NCI-H2196 (cell line): ENCODE data around the gene OXNAD1.
"Not testable (repeated sequence)": the region's sequence is repeated elsewhere in the genome, so short reads cannot be mapped to it uniquely, and the experiment has no call there.

ENCODE experiments used
- DNase-seq: peaks from one replicate; lab custom pipeline; 2025; ENCODE audit not compliant: unreplicated experiment; lab: John Stamatoyannopoulos, UW

The OXNAD1 gene

DNA sequence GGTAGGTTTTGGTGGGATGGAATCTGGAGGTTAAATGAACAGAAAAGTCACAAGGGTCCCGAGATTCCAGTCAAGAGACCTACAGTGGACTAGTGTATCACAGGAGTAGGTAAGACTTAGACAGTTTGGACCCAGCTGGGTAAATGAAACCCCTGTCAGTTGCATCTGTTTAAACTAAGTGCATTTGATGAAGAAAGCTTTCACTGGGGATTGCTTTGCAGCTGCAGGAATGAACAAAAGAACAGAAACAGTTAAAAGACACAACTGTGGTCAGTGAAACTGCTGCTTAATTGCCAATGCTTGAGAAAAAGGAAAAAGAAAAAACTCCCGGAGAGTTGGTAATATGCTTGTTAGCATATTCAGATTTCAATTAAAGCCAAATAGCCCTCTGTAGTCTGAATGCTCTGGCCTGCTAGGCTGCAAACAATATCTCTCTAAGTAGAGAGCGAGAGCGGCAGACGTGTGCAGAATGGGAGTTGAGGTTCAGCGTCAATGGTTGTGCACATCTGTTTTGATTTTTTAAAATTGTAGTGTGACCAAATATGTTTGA is 37.1 kb downstream of the OXNAD1 start:
- DNase-seq = no peak

DNA sequence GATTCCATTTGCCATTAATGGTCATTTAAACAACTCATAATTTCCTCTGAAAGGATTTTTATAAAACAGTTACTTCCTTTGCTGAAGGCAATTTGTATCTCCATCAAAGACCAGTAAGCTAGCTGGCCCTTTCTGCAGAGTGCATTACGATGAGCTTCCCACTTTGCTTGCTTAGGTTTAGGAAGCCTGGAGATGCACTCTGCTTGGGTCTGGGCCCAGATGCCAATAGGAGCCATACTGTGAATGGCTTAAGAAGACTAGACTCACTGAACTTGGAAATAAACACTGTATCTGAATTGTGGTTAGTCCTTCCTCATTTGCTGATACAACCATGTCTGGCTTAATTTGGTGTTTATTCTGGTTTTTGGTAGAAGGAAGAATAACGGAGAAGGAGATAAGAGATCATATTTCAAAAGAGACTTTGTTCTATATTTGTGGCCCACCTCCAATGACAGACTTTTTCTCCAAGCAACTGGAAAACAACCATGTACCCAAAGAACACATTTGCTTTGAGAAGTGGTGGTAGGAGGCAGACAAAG is 38.1 kb downstream of the OXNAD1 start:
- DNase-seq = no peak

- DNase-seq = no peak
Measured at GRCh38 chr3:16304061-16305010, 39.3 kb downstream of the OXNAD1 start.

- no peak for DNase-seq
Measured at GRCh38 chr3:16305111-16305541, 40.1 kb downstream of the OXNAD1 start.

DNA sequence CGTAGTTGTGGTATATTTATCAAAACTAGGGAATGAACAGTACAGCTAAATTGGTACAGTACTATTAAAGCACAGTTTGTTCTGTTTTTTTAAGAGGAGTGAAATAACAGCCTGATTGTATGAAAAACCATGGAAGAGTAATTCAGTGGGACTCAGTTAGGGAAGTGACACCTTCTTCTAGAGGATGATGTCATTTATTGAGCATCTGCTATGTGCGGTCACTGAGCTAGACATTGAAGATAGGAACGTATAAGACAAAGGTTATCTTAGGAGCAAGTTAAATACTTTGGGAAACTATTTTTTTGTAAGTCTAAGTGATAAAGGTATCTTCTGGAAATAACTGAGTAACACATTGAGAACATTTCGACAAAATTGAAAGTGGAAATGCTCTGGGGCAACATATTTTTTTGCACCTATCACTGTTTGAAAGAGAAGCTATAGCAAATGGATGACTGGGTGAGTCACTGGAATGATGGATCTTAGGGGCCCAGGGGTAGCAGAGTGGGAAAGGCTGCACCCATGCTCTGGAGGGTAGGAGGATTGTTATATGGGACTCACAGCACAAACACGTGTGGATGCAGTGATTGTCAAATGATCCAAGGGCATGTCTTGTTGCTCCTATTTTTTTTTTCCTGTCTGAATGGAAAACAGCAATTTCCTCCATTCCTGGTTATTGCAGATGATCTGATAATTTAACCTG is 43.0 kb downstream of the OXNAD1 start:
- no peak for DNase-seq

DNA sequence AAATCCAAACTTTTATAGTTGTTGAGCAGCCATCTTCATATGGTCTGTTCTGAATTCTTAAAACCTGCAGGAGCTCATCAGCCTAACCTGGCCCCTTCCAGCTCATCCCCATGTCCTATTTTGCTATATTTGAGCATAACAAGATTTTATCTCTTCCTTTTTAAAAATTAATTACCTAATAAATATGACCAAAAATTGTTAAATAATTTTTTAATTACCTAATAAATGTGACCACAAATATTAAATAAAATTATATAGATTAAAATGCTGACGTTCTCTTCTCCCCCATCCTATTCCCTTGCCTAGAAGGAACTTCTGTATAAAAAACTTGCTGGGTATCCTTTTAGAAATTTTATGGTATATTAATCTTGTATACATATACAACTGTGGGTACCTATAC is 43.7 kb downstream of the OXNAD1 start:
- DNase-seq = no peak

DNA sequence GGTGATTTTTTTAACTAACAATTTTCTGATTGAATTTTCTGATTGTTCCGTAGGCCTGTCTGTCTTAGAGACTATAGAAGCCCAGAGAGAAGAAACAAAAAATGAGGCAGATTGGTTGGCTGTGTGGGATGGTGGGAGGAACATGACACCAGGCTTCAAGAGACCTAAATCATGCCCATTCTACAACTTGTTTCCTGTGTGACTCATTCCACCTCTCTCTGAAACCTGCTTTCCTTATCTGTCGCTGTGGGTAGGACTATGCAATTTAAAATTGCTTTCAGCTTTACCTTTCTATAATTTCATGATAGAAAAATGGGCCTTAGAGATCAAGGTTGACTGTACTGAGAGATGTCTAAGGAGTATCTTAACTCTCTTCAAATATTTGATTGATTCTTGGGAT is 44.5 kb downstream of the OXNAD1 start:
- no peak for DNase-seq

- not testable (repeated sequence) for DNase-seq
Measured at GRCh38 chr3:16310486-16310885, 45.5 kb downstream of the OXNAD1 start.

- no peak for DNase-seq
Measured at GRCh38 chr3:16311960-16312451, 47.0 kb downstream of the OXNAD1 start.

DNA sequence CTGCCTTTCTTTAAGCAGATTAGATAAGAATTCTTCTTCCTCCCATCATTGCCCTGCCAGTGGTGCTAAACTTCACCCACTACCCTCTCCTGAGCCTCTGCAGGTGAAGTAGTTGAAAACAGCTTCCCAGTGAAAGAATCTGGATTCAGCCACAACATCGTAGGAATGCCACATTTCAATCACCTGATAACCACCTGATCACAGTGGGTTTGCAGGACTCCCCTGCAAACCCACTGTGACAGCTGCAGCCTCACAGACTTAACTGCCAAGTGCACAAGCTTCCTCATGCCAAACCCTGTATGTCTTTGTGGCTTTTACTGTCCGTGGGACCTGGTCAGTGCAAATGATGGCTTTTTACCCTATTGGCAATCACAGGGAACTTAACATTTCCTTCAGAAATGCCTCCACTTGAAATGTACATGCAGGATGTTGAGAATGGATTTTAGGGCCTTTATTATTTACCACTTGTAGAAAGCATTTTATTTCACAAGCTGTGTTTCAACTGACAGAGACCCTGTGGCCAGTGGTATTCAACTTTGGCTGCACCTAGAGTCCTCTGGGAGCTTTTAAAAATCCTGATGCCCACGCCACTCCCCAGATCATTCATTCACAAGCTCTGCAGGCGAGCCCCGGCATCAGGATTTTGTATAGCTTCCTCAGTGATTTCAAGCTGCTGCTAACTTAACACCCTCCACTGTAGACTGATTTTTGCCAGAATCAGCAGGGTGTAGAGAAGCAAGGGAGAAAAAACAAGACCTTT is 49.1 kb downstream of the OXNAD1 start:
- DNase-seq = no peak

DNA sequence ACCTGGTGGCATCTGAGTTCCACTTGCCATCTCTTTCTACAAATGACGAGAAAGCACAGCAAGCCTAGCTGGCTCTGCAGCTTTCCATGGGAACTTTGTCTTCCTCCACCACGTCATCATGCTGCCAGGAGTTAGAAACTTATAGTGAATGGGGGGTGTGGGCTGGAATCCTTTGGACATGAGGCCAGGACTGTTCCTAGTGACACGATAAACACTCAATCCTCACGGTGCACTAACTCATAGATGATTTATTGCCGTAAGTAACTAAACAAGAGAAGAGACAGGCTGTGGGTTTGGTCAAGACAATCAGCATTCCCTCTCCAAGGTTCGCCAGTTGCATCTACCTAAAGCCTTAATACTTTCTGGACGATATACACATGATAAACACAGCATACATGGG is 50.6 kb downstream of the OXNAD1 start:
- no peak for DNase-seq

GRCh38 chr3:16316396-16316795 is 51.4 kb downstream of the OXNAD1 start:
- no peak for DNase-seq

- DNase-seq = no peak
Measured at GRCh38 chr3:16316847-16317560, 52.0 kb downstream of the OXNAD1 start.

- DNase-seq = no peak
Measured at GRCh38 chr3:16317561-16317945, 52.5 kb downstream of the OXNAD1 start.

DNA sequence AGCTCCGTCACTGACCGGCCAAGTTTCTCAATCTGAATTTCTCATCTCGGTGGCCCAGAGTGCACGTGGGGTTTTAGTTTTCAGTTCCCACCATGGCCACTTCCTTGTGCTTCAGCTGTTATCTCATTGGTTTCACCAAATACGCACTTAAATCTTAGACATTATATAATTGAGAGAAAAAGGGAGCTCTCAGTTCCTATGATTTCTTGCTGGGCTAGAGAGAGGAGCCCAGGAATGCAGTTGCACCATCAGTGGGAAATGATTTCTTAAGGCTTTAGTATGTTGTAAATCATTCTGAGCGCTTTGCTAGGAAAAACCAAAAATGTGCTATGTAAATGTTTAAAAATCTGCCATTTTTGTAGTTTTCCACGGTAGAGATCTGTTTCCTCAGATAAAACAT is 53.2 kb downstream of the OXNAD1 start:
- no peak for DNase-seq

- no peak for DNase-seq
Measured at GRCh38 chr3:16319307-16319706, 54.3 kb downstream of the OXNAD1 start.

- no peak for DNase-seq
Measured at GRCh38 chr3:16319723-16320122, 54.7 kb downstream of the OXNAD1 start.

GRCh38 chr3:16320711-16321110 is 55.7 kb downstream of the OXNAD1 start:
- DNase-seq = no peak

DNA sequence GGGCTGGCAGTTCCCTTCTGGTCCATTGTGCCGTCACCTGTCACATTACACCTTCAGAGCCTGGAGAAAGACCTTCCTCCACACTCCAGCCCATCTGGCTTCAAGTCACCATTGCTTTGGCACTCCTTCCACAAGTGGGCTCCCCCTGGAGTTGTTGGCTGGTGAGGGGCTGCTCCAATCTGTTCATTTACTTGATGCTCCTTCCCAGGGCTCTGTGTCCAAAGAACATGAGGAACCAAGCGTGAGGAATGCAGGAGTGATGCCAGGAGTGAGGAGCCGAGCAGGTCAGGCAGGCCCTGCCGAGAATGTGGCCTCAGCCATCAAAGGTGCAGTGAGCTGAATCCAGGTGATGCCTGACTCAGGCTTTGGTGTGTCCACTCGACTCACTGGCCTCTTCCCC is 57.2 kb downstream of the OXNAD1 start:
- no peak for DNase-seq

GRCh38 chr3:16323737-16324136 is 58.7 kb downstream of the OXNAD1 start:
- no peak for DNase-seq
